Stomach (tissue), 4 donors: ENCODE results near the gene RAP2A.

Experiments
- CTCF ChIP-seq, 7 experiments: fragments of 450-650 bp in 4 of 7; fragments of 200-600 bp in 3 of 7; sonication (generic) in 3 of 7; IDR thresholded peaks; one replicate each; pipeline ENCODE4 v1.5.1; 2016 to 2019; ENCODE audit warnings: antibody characterized with exemption in 7 of 7, control low read depth in 2 of 7, mild to moderate bottlenecking in 1 of 7
- EP300 ChIP-seq: sonication (generic); formaldehyde crosslinking; IDR thresholded peaks from one replicate; pipeline ENCODE4 v1.6.1; 2017; ENCODE audit warnings: antibody characterized with exemption
- POLR2A ChIP-seq, 4 donors: fragments of 450-650 bp; IDR thresholded peaks; one replicate each; pipeline ENCODE4 v1.6.1; 2016; ENCODE audit warnings: antibody characterized with exemption in 4 of 4, control low read depth in 2 of 4, mild to moderate bottlenecking in 1 of 4, moderate library complexity in 1 of 4
- POLR2AphosphoS5 ChIP-seq, 3 donors: sonication (generic); formaldehyde crosslinking; IDR thresholded peaks; one replicate each; pipeline ENCODE4 v1.6.1; 2016; ENCODE audit warnings: antibody characterized with exemption in 3 of 3

- TF ChIP-seq CTCF (IDR thresholded peaks at IDR 0.05) (no peak), POLR2A (IDR thresholded peaks at IDR 0.05) (no peak), EP300 (no peak), POLR2AphosphoS5 (IDR thresholded peaks at IDR 0.05) (no peak)
These were observed 51.4 kb downstream of the RAP2A start for GRCh38 chr13:97485320-97485719.
